Uterus (tissue), 4 donors: Measurements from ENCODE around the gene HPSE2. TPM values are rescaled to one million over a fixed set of nuclear protein-coding genes. Genes with fewer than 3 reads are reported as not detected.

Experiments
- DNase-seq, 2 donors: peaks; one replicate each; pipeline ENCODE4 v3.0.0-alpha.2; 2019 to 2020
- H3K27ac ChIP-seq, 2 donors: fragments of 200-600 bp; sonication (generic); 1 replicate in 1 of 2; 2 replicates in 1 of 2; pipeline ENCODE4 v1.5.1; 2016 to 2018
- H3K27me3 ChIP-seq, 2 donors: fragments of 200-600 bp; sonication (generic); one replicate each; pipeline ENCODE4 v1.5.1; 2018 to 2019; ENCODE audit warnings: control low read depth in 1 of 2
- H3K36me3 ChIP-seq, 2 donors: fragments of 200-600 bp; sonication (generic); one replicate each; pipeline ENCODE4 v1.5.1; 2019; ENCODE audit warnings: control low read depth in 1 of 2
- H3K4me1 ChIP-seq, 2 donors: fragments of 200-600 bp; sonication (generic); one replicate each; pipeline ENCODE4 v1.5.1; 2018 to 2019; ENCODE audit warnings: control low read depth in 1 of 2
- H3K4me3 ChIP-seq, 2 donors: fragments of 200-600 bp; sonication (generic); 1 replicate in 1 of 2; 2 replicates in 1 of 2; pipeline ENCODE4 v1.5.1; 2018 to 2019; ENCODE audit warnings: mild to moderate bottlenecking in 1 of 2
- H3K9me3 ChIP-seq, 2 donors: fragments of 200-600 bp; sonication (generic); one replicate each; pipeline ENCODE4 v1.5.1; 2019; ENCODE audit warnings: control low read depth in 1 of 2
- CTCF ChIP-seq, 4 experiments: fragments of 200-600 bp in 2 of 4; fragments of 450-650 bp in 2 of 4; sonication (generic) in 2 of 4; IDR thresholded peaks; one replicate each; pipeline ENCODE4 v1.5.1; 2016 to 2019; ENCODE audit warnings: antibody characterized with exemption in 4 of 4, mild to moderate bottlenecking in 2 of 4, moderate library complexity in 1 of 4
- POLR2A ChIP-seq, 2 donors: fragments of 450-650 bp; IDR thresholded peaks; one replicate each; pipeline ENCODE4 v1.6.1; 2016; ENCODE audit warnings: antibody characterized with exemption in 2 of 2, mild to moderate bottlenecking in 1 of 2, moderate library complexity in 1 of 2
- intact Hi-C: fragments of 100-400 bp; cut with DNase I; formaldehyde crosslinking; loops from one replicate; pipeline ENCODE4 v1.15.1; 2023; ENCODE audit warnings: low total_unique reads
- total RNA-seq, 4 donors: library from RNA; depleted of rRNA in 3 of 4; stranded (reverse); fragments of >200 nt in 3 of 4; gene quantifications; one replicate each; pipeline versions ENCODE4 v1.1.0 to v1.2.4, GENCODE V29; 2014 to 2023
- donor health status: DM: yes; HTN: yes; CAD: no.

The HPSE2 gene
- total RNA-seq: 10 to 100 TPM in 1 of 4 donors, 1 to 10 TPM in 2, not detected in 1; 7.0 to 13.6 (median 7.7) TPM

DNA sequence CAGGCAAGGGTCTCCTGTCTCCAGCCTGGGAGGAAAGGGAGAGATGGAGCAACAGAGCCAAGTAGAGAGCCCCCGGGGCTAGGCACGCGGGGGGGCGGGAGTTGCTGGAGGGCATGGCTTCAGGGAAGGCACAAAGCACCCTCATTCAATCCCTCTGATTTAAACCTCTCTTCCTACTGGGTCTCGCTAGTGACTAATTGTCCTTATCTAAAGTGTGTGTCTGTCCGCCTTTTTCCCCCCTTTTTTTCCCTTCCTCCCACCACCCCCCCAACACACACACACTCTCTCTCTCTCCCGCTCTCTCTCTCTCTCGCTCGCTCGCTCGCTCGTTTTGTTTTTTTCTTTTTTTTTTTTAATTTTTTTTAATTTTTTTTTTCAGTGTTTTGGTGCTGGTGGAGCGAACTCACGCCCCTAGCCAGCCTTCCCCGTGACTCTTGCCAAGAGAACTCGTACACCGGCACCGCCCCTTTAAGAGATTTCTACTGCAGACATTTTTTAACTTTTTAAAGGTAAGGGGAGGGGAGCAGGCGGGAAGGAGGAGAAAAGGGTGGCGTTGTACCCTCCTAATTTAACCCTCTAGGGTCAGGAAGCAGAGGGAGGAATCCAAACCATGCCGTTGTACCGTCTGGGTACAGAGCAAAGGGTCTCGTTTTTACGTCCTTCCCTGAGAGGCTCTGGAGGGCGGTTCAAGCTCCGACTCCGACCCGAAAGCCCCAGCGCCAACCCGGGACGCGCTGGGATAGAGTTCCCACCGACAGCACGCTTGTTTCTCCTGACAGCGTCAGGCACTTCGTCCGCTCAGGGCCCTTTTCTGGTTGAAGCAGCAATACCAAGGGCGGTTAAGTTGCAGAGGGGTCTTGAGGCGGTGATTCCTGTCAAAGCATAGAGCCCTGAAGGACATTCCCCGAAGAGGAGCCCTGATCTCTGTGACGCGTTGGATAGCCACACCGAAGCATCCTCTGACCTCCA lies at the start of gene HPSE2:
Gene HPSE2, minus strand, starts transcription at position 195 of the 969 bp plus-strand sequence.
- peaks cover 4 to 31% of the 10 kb centered on the region in 2 donors for H3K27me3 ChIP-seq

DNA sequence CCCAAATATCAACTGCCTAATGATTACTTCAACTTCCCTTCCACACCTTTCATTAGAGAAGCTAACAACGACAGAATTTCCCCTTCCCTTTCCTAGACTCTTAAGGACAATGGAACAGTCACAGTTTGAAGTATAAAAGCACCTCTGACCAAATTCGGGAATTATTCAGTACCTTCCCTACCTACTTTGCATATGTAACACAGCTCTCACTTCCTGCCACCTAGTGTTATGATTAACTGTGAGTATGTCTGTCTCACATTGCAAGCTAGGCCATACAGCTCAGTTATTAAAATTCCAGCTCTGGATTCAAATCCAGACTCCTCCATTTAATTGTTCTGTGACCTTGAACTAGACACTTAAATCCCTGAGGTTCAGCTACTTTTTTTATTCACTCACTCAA lies 44.8 kb upstream of the HPSE2 start:
- Histone ChIP-seq H3K27ac (no peak overlapping the region), H3K27me3 (no peaks in the 10 kb centered on the region), H3K9me3 (no peaks in the 10 kb centered on the region), H3K4me3 (no peak overlapping the region), H3K36me3 (no peaks in the 10 kb centered on the region), H3K4me1 (no peaks in the 10 kb centered on the region)
- no peak for DNase-seq
- intact Hi-C loops: no loop called here
- TF ChIP-seq POLR2A (IDR thresholded peaks at IDR 0.05) (no peak), CTCF (IDR thresholded peaks at IDR 0.05) (no peak)

More for the DNA sequence above, at the start of gene HPSE2:
- TF ChIP-seq POLR2A (IDR thresholded peaks at IDR 0.05): no peak
- TF ChIP-seq CTCF (IDR thresholded peaks at IDR 0.05): no peak
- intact Hi-C loops: no loop called here
- Histone ChIP-seq H3K4me1 (peaks cover 0 to 16% of the 10 kb centered on the region in 2 donors), H3K9me3 (no peaks in the 10 kb centered on the region), H3K27ac (peak within 1 kb of the TSS; percentile 63 to 64), H3K4me3 (peak within 1 kb of the TSS; percentile 3 to 40), H3K36me3 (no peaks in the 10 kb centered on the region)
- peak in 1 of 2 donors; percentile 24 for DNase-seq

DNA sequence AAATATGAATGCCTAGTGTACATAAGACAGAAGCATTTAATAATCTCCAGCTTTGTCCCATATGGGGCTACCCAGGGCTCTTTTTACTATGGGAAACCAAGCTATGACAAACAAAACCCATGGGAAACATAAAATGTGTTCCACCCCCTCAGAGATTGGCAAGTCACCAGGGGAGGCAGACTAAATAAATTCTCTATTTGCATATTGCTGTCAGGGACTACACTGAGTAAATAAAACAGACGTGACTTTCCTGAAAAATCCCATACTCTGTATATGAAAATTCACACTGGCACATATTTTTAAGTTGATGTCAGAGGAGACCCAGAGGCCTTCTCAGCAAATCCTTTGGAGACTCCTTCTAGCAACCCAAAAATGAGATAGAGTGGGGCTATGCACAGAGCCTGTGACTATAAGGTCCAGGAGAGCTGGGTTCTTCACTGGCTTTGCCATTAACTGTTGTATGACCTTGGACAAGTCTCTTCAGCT lies 44.0 kb upstream of the HPSE2 start:
- Histone ChIP-seq H3K9me3 (no peaks in the 10 kb centered on the region), H3K27me3 (no peaks in the 10 kb centered on the region), H3K36me3 (no peaks in the 10 kb centered on the region), H3K27ac (no peak overlapping the region), H3K4me3 (no peak overlapping the region), H3K4me1 (no peaks in the 10 kb centered on the region)
- no peak for TF ChIP-seq CTCF (IDR thresholded peaks at IDR 0.05)
- no peak for TF ChIP-seq POLR2A (IDR thresholded peaks at IDR 0.05)
- DNase-seq: no peak
- intact Hi-C loops: no loop called here

DNA sequence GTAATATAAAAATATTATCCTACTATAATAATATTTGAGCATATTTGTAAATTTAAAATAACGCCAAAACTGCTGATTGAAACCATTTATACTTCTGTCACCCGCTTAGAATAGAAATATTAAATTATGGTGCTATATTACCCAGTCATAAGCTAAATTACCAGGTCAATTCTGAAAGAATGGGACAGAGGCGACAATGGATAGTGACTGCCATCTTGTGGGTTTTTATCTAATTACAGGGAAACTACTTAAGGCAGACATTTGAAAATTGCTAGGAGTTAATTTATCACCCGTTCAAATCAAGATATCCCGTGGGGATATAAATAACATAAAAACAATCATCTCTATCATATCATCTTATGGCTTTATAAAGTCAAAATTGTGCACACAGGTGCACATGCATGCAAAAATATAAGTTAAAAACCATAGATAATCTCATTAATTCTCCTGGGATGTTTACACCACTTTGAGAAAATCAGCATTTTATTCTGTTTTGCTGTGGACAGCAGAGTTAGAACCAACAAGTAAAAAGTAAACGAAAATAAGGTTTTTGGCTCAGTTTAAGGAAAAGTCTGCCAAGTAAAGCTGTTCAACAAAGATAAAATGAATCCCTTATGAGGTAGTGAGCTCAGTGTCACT lies 41.3 kb upstream of the HPSE2 start:
- DNase-seq: no peak
- intact Hi-C loops: no loop called here
- H3K9me3 ChIP-seq: no peaks in the 10 kb centered on the region
- H3K4me3 ChIP-seq: no peak overlapping the region
- no peaks in the 10 kb centered on the region for H3K4me1 ChIP-seq
- no peaks in the 10 kb centered on the region for H3K36me3 ChIP-seq
- TF ChIP-seq POLR2A (IDR thresholded peaks at IDR 0.05) (no peak), CTCF (IDR thresholded peaks at IDR 0.05) (no peak)
- H3K27ac ChIP-seq: no peak overlapping the region
- H3K27me3 ChIP-seq: no peaks in the 10 kb centered on the region

DNA sequence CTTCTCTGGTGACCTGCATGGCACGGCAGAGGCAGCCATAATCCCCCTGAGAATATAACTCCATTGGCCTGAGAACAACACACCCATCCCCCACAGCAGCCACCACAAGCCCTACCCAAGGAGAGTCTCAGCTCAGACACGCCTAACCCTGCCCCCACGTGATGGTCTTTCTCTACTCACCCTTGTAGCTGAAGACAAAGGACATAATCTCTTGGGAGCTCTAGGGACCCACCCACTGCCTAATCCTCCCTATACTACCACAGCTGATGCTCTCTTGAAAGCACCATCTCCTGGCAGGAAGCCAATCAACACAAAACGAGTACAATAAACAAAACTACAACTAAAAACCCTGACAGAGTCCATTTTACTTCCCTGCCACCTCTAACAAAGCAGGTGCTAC lies 30.7 kb upstream of the HPSE2 start:
- TF ChIP-seq CTCF (IDR thresholded peaks at IDR 0.05) (no peak), POLR2A (IDR thresholded peaks at IDR 0.05) (no peak)
- Histone ChIP-seq H3K4me1 (no peaks in the 10 kb centered on the region), H3K27ac (no peak overlapping the region), H3K27me3 (no peaks in the 10 kb centered on the region), H3K9me3 (no peaks in the 10 kb centered on the region), H3K36me3 (no peaks in the 10 kb centered on the region), H3K4me3 (no peak overlapping the region)
- intact Hi-C loops: no loop called here
- no peak for DNase-seq
